PFSK-1 (cell line): Measurements from ENCODE around the gene DIS3L.

ENCODE experiments used
- FOXP2 ChIP-seq: optimal IDR thresholded peaks from 2 replicates; pipeline ENCODE3; 2011; ENCODE audit warnings: borderline replicate concordance, control low read depth, inconsistent platforms; ENCODE audit not compliant: insufficient read depth; ENCODE audit errors: extremely low read length, extremely low read depth
- POLR2AphosphoS5 ChIP-seq: IDR thresholded peaks from 2 replicates; pipeline ENCODE4 v1.6.1; 2012; ENCODE audit warnings: low read depth, mild to moderate bottlenecking, control low read depth, low read length, moderate library complexity
- SIN3A ChIP-seq: IDR thresholded peaks from 2 replicates; pipeline ENCODE4 v1.6.1; 2012; ENCODE audit warnings: mild to moderate bottlenecking, low read length, moderate library complexity, borderline replicate concordance; ENCODE audit not compliant: insufficient read depth
- TAF1 ChIP-seq: IDR thresholded peaks from 2 replicates; pipeline ENCODE4 v1.6.1; 2012; ENCODE audit warnings: low read length, control low read depth, borderline replicate concordance; ENCODE audit not compliant: insufficient read depth
- TF ChIP-seq, protein P1 (sequence below), 2 experiments: IDR thresholded peaks; 2 replicates each; pipeline versions ENCODE4 v1.6.1 to v1.8.0; 2011 to 2012; ENCODE audit warnings: low read depth in 2 of 2, low read length in 2 of 2, control low read depth in 1 of 2, inconsistent platforms in 1 of 2, mild to moderate bottlenecking in 1 of 2, moderate library complexity in 1 of 2; ENCODE audit not compliant: insufficient read depth in 1 of 2

The DIS3L gene

DNA sequence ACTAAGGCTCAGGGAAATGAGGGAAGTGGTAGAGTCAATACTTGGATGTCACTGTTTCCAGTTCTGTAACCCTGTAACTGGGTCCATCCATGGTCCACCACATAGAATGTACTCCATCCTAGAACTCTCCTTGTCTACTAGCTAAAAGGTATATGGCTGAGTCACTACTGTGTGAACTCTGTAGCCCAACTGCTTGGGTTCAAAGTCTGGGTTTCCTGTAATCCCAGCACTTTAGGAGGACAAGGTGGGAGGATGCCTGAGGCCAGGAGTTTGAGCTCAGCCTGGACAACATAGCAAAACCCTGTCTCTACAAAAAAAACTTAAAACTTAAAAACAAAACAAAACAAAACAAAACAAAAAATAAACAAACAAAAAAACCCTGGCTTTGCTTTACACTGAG, 5.3 kb upstream of the DIS3L start:
- TF ChIP-seq TAF1, result no peak
- TF ChIP-seq FOXP2, result no peak
- no peak for TF ChIP-seq POLR2AphosphoS5
- no peak for TF ChIP-seq SIN3A

DNA sequence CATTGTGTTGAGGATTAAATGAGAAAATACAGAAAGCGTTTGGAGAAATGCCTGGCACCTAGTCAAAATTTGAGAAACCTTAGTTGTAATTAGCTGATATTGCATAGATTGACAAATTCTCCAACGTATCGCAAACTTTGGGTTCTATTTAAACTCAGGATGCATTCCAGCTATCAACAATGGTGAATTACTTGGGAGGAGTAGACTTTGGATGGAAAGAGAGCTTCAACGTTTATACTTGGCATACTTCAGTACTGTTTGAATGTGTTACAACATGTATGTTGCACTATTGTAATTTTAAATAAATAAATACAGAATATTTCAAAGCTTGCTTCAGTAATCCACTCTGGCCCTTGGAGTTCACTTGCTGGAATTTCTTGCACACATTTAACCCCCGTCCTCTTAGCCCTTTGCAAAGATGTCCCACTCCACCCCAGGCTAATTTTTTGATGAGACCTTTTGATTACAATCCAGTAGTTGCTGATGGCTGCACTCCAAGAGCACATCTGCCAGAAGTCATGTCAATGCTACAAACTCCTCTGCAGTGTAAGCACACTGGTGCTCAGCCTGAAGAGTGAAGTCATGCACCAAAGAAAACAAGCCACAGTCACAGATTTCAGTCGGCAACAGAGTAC, 4.7 kb upstream of the DIS3L start:
- TF ChIP-seq POLR2AphosphoS5 (no peak), SIN3A (no peak), FOXP2 (no peak), TAF1 (no peak)
- TF ChIP-seq, protein P1, sequence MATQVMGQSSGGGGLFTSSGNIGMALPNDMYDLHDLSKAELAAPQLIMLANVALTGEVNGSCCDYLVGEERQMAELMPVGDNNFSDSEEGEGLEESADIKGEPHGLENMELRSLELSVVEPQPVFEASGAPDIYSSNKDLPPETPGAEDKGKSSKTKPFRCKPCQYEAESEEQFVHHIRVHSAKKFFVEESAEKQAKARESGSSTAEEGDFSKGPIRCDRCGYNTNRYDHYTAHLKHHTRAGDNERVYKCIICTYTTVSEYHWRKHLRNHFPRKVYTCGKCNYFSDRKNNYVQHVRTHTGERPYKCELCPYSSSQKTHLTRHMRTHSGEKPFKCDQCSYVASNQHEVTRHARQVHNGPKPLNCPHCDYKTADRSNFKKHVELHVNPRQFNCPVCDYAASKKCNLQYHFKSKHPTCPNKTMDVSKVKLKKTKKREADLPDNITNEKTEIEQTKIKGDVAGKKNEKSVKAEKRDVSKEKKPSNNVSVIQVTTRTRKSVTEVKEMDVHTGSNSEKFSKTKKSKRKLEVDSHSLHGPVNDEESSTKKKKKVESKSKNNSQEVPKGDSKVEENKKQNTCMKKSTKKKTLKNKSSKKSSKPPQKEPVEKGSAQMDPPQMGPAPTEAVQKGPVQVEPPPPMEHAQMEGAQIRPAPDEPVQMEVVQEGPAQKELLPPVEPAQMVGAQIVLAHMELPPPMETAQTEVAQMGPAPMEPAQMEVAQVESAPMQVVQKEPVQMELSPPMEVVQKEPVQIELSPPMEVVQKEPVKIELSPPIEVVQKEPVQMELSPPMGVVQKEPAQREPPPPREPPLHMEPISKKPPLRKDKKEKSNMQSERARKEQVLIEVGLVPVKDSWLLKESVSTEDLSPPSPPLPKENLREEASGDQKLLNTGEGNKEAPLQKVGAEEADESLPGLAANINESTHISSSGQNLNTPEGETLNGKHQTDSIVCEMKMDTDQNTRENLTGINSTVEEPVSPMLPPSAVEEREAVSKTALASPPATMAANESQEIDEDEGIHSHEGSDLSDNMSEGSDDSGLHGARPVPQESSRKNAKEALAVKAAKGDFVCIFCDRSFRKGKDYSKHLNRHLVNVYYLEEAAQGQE (IDR thresholded peaks at IDR 0.05; ENCODE audit: insufficient read depth in 1 of 2, low read depth in 2 of 2, low read length in 2 of 2), result no peak

DNA sequence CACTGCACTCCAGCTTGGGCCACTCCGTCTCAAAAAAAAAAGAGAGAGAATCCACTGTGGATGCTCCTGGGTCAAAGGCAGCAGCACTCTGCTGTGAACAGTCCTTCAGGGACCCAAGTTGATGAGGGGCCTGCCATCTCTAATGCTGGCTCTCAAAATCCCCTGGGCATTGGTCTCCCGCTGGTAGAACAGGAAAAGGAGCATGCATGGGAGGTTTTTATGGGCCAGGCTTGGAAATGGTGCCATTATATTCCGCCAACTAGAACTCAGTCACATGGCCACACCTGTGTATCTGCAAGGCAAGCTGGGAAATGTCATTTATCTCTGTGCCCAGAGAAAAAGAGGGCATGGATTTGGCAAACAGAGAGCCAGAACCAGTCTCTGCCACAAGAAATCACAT, 3.4 kb upstream of the DIS3L start:
- TF ChIP-seq, protein P1 (IDR thresholded peaks at IDR 0.05; ENCODE audit: insufficient read depth in 1 of 2, low read depth in 2 of 2, low read length in 2 of 2), result no peak
- TF ChIP-seq SIN3A (no peak), TAF1 (no peak), FOXP2 (no peak), POLR2AphosphoS5 (no peak)

DNA sequence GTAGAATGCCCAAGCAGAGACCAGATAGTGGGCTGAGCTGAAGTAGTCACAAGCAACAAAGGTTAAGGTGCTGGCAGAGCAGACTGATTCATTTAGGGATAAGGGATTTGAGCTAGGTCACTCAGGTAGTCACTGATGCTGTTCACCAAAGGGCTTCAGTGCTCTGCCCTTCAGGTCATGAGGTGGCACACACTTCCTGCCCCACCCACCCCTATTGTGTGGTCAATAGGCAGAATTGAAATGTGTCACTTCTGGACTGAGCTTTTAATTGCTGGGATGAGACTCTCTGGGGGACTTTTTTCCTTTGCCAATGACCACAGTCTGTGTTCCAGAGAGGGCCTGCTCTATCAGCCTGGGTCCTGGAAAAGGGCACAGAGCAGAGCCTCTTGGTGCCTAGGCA, 2.9 kb upstream of the DIS3L start:
- no peak for TF ChIP-seq TAF1
- TF ChIP-seq, protein P1 (IDR thresholded peaks at IDR 0.05; ENCODE audit: insufficient read depth in 1 of 2, low read depth in 2 of 2, low read length in 2 of 2), result no peak
- TF ChIP-seq FOXP2, result no peak
- no peak for TF ChIP-seq SIN3A
- no peak for TF ChIP-seq POLR2AphosphoS5

DNA sequence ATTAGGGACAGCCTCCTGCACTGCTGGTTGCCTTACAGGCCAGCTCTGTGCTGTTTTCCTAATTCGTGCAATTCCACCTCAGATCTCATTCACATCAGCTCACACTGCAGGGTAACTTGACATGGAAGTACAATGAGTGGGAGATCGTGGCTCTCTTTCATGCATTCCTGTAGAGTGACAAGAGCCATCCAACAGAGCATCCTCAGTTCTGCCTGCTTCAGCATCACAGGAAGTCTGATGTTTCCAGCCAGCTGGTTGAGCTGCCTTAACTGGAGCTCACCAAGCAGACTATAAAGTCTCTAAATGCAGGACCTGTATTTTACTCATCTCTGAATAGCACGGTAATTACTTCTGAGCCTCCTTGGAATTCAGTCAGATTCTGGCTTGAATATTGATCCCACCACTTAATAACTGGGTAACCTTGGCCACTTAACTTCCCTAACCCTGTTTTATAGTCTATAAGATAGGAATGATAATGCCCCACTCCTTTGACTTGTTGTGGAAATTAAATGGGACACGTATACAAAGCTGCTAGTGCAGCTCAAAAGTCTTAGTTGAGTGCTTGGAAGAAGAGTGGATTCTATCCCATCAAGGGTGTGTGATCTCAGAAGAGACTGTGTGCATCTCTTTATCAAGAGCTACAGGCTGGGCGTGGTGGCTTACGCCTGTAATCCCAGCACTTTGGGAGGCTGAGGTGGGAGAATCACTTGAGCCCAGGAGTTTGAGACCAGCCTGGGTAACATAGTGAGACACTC, 1.4 kb upstream of the DIS3L start:
- TF ChIP-seq TAF1, result no peak
- TF ChIP-seq SIN3A, result no peak
- TF ChIP-seq POLR2AphosphoS5, result no peak
- no peak for TF ChIP-seq FOXP2
- TF ChIP-seq, protein P1 (IDR thresholded peaks at IDR 0.05; ENCODE audit: insufficient read depth in 1 of 2, low read depth in 2 of 2, low read length in 2 of 2), result no peak
